Prostate gland (tissue), 2 donors: ENCODE results near the gene DIS3L2. TPM values are rescaled to one million over a fixed set of nuclear protein-coding genes. Genes with fewer than 3 reads are reported as not detected.
"Not testable (repeated sequence)": the region's sequence is repeated elsewhere in the genome, so short reads cannot be mapped to it uniquely, and the experiment has no call there.

Experiments
- DNase-seq: peaks from one replicate; pipeline ENCODE4 v3.0.0-alpha.2; 2019; ENCODE audit warnings: low spot score
- H3K27ac ChIP-seq, 2 donors: fragments of 200-600 bp; sonication (generic); 2 replicates each; pipeline ENCODE4 v1.5.1; 2017 to 2019
- H3K27me3 ChIP-seq: fragments of 200-600 bp; sonication (generic); replicated peaks from 2 replicates; pipeline ENCODE4 v1.5.1; 2019; ENCODE audit not compliant: insufficient read depth
- H3K36me3 ChIP-seq, 2 donors: fragments of 200-600 bp; sonication (generic); 1 replicate in 1 of 2; 2 replicates in 1 of 2; pipeline versions ENCODE4 v1.5.1 to v1.8.1; 2017 to 2019
- H3K4me1 ChIP-seq: fragments of 200-600 bp; sonication (generic); replicated peaks from 2 replicates; pipeline ENCODE4 v1.5.1; 2019
- H3K4me3 ChIP-seq, 2 donors: fragments of 200-600 bp; sonication (generic); 2 replicates each; pipeline ENCODE4 v1.5.1; 2017 to 2019
- H3K9me3 ChIP-seq: fragments of 200-600 bp; sonication (generic); 2 replicates; pipeline ENCODE4 v1.5.1; 2017
- POLR2A ChIP-seq: fragments of 450-650 bp; IDR thresholded peaks from one replicate; pipeline ENCODE4 v1.6.1; 2016; ENCODE audit warnings: antibody characterized with exemption, mild to moderate bottlenecking
- POLR2AphosphoS5 ChIP-seq: sonication (generic); formaldehyde crosslinking; IDR thresholded peaks from one replicate; pipeline ENCODE4 v1.6.1; 2017; ENCODE audit warnings: antibody characterized with exemption
- WGBS: methylation state at CpG from one replicate; pipeline ENCODE4 v1.1.5; 2018; 5-methylcytosine and 5-hydroxymethylcytosine counted together
- intact Hi-C: fragments of 100-400 bp; cut with DNase I; formaldehyde crosslinking; loops from one replicate; pipeline ENCODE4 v1.14.2; 2022
- total RNA-seq, 2 donors: library from RNA; depleted of rRNA; stranded (reverse); fragments of >200 nt; gene quantifications; one replicate each; pipeline ENCODE4 v1.1.0, GENCODE V29; 2016
- TF ChIP-seq, protein P1 (sequence below), 4 experiments: fragments of 200-600 bp in 2 of 4; fragments of 450-650 bp in 2 of 4; sonication (generic) in 2 of 4; IDR thresholded peaks; 1 replicate in 3 of 4; 2 replicates in 1 of 4; pipeline ENCODE4 v1.5.1; 2016 to 2019; ENCODE audit warnings: antibody characterized with exemption in 4 of 4, mild to moderate bottlenecking in 2 of 4, moderate library complexity in 2 of 4

DIS3L2 gene
- total RNA-seq, 2 donors from 2014 or later, result 30.1 to 71.3 TPM

DNA sequence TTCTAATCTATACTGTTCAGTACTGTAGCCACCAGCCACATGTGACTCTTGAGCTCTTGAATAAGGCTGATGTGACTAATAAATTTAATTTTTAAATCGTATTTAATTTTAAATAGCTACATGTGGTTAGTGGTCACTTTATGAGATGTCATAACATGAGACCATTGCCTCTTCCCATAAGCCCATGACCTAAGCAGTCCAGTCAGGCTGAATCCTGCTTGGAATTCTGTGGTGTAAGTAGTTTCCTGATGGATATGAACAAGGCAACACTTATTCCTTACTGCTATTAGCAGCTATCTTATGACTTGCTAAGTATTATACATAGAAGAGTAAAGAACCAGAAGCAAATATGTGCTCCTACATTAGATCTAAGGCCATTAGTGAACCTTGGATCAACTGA, 150.0 kb downstream of the DIS3L2 start:
- no peaks in the 10 kb centered on the region for H3K9me3 ChIP-seq
- H3K27me3 ChIP-seq, result no peaks in the 10 kb centered on the region
- intact Hi-C loops, result no loop called here
- no peaks in the 10 kb centered on the region for H3K36me3 ChIP-seq
- 95% methylated on average over 1 of the region's 1 CpG for WGBS
- TF ChIP-seq, protein P1, sequence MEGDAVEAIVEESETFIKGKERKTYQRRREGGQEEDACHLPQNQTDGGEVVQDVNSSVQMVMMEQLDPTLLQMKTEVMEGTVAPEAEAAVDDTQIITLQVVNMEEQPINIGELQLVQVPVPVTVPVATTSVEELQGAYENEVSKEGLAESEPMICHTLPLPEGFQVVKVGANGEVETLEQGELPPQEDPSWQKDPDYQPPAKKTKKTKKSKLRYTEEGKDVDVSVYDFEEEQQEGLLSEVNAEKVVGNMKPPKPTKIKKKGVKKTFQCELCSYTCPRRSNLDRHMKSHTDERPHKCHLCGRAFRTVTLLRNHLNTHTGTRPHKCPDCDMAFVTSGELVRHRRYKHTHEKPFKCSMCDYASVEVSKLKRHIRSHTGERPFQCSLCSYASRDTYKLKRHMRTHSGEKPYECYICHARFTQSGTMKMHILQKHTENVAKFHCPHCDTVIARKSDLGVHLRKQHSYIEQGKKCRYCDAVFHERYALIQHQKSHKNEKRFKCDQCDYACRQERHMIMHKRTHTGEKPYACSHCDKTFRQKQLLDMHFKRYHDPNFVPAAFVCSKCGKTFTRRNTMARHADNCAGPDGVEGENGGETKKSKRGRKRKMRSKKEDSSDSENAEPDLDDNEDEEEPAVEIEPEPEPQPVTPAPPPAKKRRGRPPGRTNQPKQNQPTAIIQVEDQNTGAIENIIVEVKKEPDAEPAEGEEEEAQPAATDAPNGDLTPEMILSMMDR (IDR thresholded peaks at IDR 0.05), result no peak
- no peak for TF ChIP-seq POLR2AphosphoS5
- no peak for TF ChIP-seq POLR2A
- H3K4me1 ChIP-seq, result no peaks in the 10 kb centered on the region
- no peak overlapping the region for H3K4me3 ChIP-seq
- no peak overlapping the region for H3K27ac ChIP-seq
- DNase-seq, result no peak

DNA sequence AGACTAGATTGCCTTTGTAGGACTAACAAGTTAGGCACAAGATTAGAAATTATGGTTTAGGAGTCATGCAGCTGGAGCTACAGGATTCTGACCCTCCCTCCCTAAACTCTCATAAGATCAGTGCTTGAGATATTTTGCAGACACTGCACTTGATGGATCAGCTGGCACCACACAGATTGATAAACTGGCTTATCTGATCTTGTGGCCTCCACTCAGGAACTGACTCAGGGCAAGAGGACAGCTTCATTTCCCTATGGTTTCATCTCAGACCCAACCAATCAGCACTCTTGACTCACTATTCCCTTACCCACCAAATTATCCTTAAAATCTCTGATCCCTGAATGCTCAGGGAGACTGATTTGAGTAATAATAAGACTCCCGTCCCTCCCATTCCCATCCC, 152.3 kb downstream of the DIS3L2 start:
- DNase-seq, result no peak
- Histone ChIP-seq H3K36me3 (no peaks in the 10 kb centered on the region), H3K27me3 (no peaks in the 10 kb centered on the region), H3K27ac (no peak overlapping the region), H3K4me3 (no peak overlapping the region), H3K4me1 (no peaks in the 10 kb centered on the region), H3K9me3 (no peaks in the 10 kb centered on the region)
- TF ChIP-seq POLR2A (no peak), POLR2AphosphoS5 (no peak)
- TF ChIP-seq, protein P1 (IDR thresholded peaks at IDR 0.05), result no peak
- WGBS, result 90% methylated on average over 1 of the region's 1 CpG
- intact Hi-C loops, result no loop called here

DNA sequence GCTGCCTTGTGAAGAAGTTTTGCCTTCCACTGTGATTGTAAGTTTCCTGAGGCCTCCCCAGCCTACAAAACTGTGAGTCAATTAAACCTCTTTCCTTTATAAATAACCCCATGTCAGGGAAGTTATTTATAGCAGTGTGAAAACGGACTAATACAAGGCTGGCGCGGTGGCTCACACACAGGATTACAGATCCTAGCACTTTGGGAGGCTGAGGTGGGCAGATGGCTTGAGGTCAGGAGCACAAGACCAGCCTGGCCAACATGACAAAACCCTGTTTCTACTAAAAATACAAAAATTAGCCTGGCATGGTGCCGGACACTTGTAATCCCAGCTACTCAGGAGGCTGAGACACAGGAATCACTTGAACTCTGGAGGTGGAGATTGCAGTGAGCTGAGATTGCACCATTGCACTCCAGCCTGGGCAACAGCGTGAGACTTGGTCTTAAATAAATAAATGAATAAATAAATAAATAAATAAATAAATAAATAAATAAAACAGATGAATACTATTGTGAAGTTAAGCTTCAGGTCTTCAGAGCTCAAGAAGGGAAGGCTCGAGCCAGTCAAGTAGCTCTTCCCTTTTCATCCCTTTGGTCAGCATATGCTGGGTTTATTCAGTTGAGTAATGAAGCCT, 154.3 kb downstream of the DIS3L2 start:
- H3K36me3 ChIP-seq, H3K4me1 ChIP-seq, H3K9me3 ChIP-seq, intact Hi-C loops, DNase-seq, H3K27me3 ChIP-seq, H3K27ac ChIP-seq, H3K4me3 ChIP-seq: not testable (repeated sequence)
- 99% methylated on average over 6 of the region's 6 CpGs for whole genome bisulfite sequencing

DNA sequence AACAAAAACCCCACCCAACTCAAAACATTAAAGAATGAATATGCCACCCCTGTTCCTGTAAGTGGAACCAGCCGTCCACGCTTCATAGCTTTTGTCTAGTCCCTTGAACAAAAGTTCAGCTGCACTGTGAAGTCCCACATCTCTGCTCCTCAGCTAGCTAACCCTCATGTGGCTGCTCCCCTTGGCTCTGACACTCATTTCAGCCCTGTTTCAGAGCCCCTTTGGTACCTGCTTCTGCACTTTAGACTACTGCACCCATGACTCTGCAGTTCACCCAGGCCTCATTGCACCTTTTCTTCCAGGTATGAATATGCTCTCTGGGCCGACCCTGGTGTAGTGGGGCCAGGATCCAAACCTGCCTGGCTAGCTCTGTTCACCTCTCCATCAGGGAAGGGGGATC, 155.3 kb downstream of the DIS3L2 start:
- 65% methylated on average over 3 of the region's 3 CpGs for WGBS
- no peak for DNase-seq
- Histone ChIP-seq H3K36me3 (no peaks in the 10 kb centered on the region), H3K9me3 (no peaks in the 10 kb centered on the region), H3K4me3 (no peak overlapping the region), H3K4me1 (no peaks in the 10 kb centered on the region), H3K27ac (no peak overlapping the region), H3K27me3 (no peaks in the 10 kb centered on the region)
- intact Hi-C loops, result no loop called here
- TF ChIP-seq POLR2AphosphoS5, result no peak
- TF ChIP-seq POLR2A, result no peak
- TF ChIP-seq, protein P1 (IDR thresholded peaks at IDR 0.05), result no peak

DNA sequence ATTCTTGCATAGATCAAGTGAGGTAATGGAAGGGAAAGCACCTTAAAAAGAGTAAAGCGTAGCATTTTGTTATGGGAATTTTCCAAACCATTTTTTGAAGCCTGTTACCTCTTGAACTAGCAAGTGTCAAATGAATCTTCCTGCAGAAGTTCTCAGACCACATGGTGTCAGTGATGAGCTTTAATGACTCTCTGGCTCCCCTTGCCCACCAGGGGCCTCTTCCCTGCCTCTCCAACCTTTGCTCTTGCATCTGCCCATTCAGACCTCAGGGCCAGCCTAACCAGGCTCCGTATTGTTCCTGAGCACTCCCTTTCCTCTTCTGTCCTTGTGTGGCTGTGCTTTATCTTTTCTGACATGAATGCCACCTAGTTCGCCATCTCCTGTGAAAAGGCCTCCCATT, 155.9 kb downstream of the DIS3L2 start:
- Histone ChIP-seq H3K4me1 (no peaks in the 10 kb centered on the region), H3K27ac (no peak overlapping the region), H3K4me3 (no peak overlapping the region), H3K9me3 (no peaks in the 10 kb centered on the region), H3K36me3 (no peaks in the 10 kb centered on the region), H3K27me3 (no peaks in the 10 kb centered on the region)
- no peak for DNase-seq
- 91% methylated on average over 3 of the region's 3 CpGs for WGBS
- no peak for TF ChIP-seq POLR2AphosphoS5
- intact Hi-C loops, result no loop called here

DNA sequence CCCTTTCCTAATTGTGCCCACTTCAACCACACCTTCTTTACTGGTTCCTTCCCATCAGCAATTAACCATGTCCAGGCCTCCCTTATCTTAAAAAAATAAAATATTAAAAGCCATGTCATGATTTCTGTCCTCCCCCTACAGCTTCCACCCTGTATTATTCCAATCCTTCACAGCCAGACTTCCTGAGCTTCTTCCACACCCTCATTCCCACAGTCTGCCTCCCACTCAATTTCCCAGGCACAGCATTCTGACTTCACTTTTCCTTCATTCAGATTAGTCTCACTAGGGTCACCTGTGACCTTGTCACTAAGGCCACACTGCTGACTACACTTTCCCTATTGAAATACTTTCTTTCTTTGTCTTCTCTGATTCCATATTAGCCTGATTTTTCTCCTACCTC, 159.4 kb downstream of the DIS3L2 start:
- Histone ChIP-seq H3K4me3 (no peak overlapping the region), H3K4me1 (no peaks in the 10 kb centered on the region), H3K36me3 (no peaks in the 10 kb centered on the region), H3K9me3 (no peaks in the 10 kb centered on the region), H3K27me3 (no peaks in the 10 kb centered on the region), H3K27ac (no peak overlapping the region)
- TF ChIP-seq, protein P1 (IDR thresholded peaks at IDR 0.05), result no peak
- DNase-seq, result no peak
- intact Hi-C loops, result no loop called here
